IMR-90 (cell line): ENCODE measurements around the gene SLC7A7. TPM values are rescaled to one million over a fixed set of nuclear protein-coding genes. Genes with fewer than 3 reads are reported as not detected.

Source experiments
- ATAC-seq: fragments of 200-7000 bp; cut with Tn5 transposase; 2 replicates; pipeline ENCODE4 v1.9.1; 2020; ENCODE audit warnings: low read depth, mild to moderate bottlenecking, moderate library complexity
- BruUV-seq: library from RNA; stranded (reverse); fragments of 400-500 nt; replicated peaks from 2 replicates; lab custom pipeline; 2021; lab: Mats Ljungman, UMichigan
- CTCF ChIA-PET: fragments of 300-600 bp; formaldehyde crosslinking; extraction: SDS; loops from one replicate; lab custom pipeline; 2021; ENCODE audit warnings: antibody characterized with exemption; lab: Yijun Ruan, JAX
- POLR2A ChIA-PET: fragments of 300-600 bp; sonication (Branson Sonifier 250); formaldehyde crosslinking; loops from one replicate; lab custom pipeline; 2022; ENCODE audit warnings: antibody characterized with exemption; ENCODE audit not compliant: unreplicated experiment; lab: Charles Lee
- DNase-seq: peaks from one replicate; pipeline ENCODE4 v3.0.0; 2013
- H2AFZ ChIP-seq: replicated peaks from 2 replicates; pipeline ENCODE3; 2013; ENCODE audit warnings: low read length, mild to moderate bottlenecking; ENCODE audit not compliant: poor library complexity
- H2AK5ac ChIP-seq: 2 replicates; pipeline ENCODE4 v1.6.1; 2013; ENCODE audit warnings: low read depth, low read length, inconsistent platforms
- H2AK9ac ChIP-seq: replicated peaks from 2 replicates; pipeline ENCODE3; 2013; ENCODE audit warnings: mild to moderate bottlenecking, low read depth, low read length, moderate library complexity; ENCODE audit not compliant: poor library complexity
- H2BK120ac ChIP-seq: 2 replicates; pipeline ENCODE4 v1.6.1; 2013; ENCODE audit warnings: low read depth, low read length, inconsistent platforms
- H2BK15ac ChIP-seq: 3 replicates; pipeline ENCODE4 v1.6.1; 2013; ENCODE audit warnings: low read depth, low read length, inconsistent platforms
- H2BK20ac ChIP-seq: 2 replicates; pipeline ENCODE4 v1.6.1; 2013; ENCODE audit warnings: low read depth, mild to moderate bottlenecking, inconsistent platforms, low read length, moderate library complexity
- H2BK5ac ChIP-seq: 2 replicates; pipeline ENCODE4 v1.6.1; 2013; ENCODE audit warnings: mild to moderate bottlenecking, low read depth, low read length, inconsistent platforms; ENCODE audit not compliant: poor library complexity, severe bottlenecking
- H3K14ac ChIP-seq: replicated peaks from 2 replicates; pipeline ENCODE4 v1.6.1; 2013; ENCODE audit warnings: low read depth, low read length, inconsistent platforms
- H3K18ac ChIP-seq: 2 replicates; pipeline ENCODE4 v1.6.1; 2013; ENCODE audit warnings: low read depth, low read length, control low read depth
- H3K23ac ChIP-seq: 2 replicates; pipeline ENCODE4 v1.6.1; 2013; ENCODE audit warnings: low read depth, low read length, inconsistent platforms
- H3K27ac ChIP-seq: 2 replicates; pipeline ENCODE4 v1.5.1; 2013; ENCODE audit warnings: mild to moderate bottlenecking, control low read depth, low read length; ENCODE audit not compliant: insufficient read depth
- H3K27me3 ChIP-seq: 2 replicates; pipeline ENCODE4 v1.6.1; 2013; ENCODE audit warnings: low read length; ENCODE audit not compliant: control insufficient read depth, insufficient read depth
- H3K36me3 ChIP-seq: 2 replicates; pipeline ENCODE4 v1.6.1; 2013; ENCODE audit warnings: low read length, mixed read lengths; ENCODE audit not compliant: control insufficient read depth, insufficient read depth
- H3K4ac ChIP-seq: 2 replicates; pipeline ENCODE4 v1.6.1; 2013; ENCODE audit warnings: low read depth, low read length, inconsistent platforms
- H3K4me1 ChIP-seq: 2 replicates; pipeline ENCODE4 v1.6.1; 2013; ENCODE audit warnings: low read length, mixed read lengths; ENCODE audit not compliant: control insufficient read depth, insufficient read depth
- H3K4me2 ChIP-seq: 2 replicates; pipeline ENCODE4 v1.6.1; 2013; ENCODE audit warnings: low read depth, mild to moderate bottlenecking, control low read depth, low read length, moderate library complexity
- H3K4me3 ChIP-seq: 2 replicates; pipeline ENCODE4 v1.5.1; 2013; ENCODE audit warnings: low read depth, mild to moderate bottlenecking, control low read depth, low read length, moderate library complexity; ENCODE audit not compliant: insufficient read depth
- H3K56ac ChIP-seq: 2 replicates; pipeline ENCODE4 v1.6.1; 2013; ENCODE audit warnings: low read length, inconsistent platforms; ENCODE audit not compliant: insufficient read depth; ENCODE audit errors: extremely low read depth
- H3K79me1 ChIP-seq, 2 experiments: 2 replicates each; pipeline ENCODE4 v1.6.1; 2013; ENCODE audit warnings: low read length in 2 of 2, inconsistent platforms in 1 of 2, low read depth in 1 of 2
- H3K9ac ChIP-seq: 2 replicates; pipeline ENCODE4 v1.6.1; 2013; ENCODE audit warnings: low read depth, low read length, control low read depth
- H3K9me1 ChIP-seq: 2 replicates; pipeline ENCODE4 v1.6.1; 2013; ENCODE audit warnings: low read length, inconsistent platforms; ENCODE audit not compliant: insufficient read depth
- H3K9me3 ChIP-seq: 2 replicates; pipeline ENCODE4 v1.6.1; 2013; ENCODE audit warnings: low read length; ENCODE audit not compliant: control insufficient read depth, insufficient read depth
- H4K20me1 ChIP-seq: 2 replicates; pipeline ENCODE4 v1.6.1; 2013; ENCODE audit warnings: low read length, inconsistent platforms; ENCODE audit not compliant: insufficient read depth
- H4K5ac ChIP-seq: 2 replicates; pipeline ENCODE4 v1.6.1; 2013; ENCODE audit warnings: mild to moderate bottlenecking, low read depth, low read length, control low read depth
- H4K8ac ChIP-seq, 2 experiments: 2 replicates each; pipeline ENCODE4 v1.6.1; 2013; ENCODE audit warnings: low read depth in 2 of 2, low read length in 2 of 2, control low read depth in 1 of 2, inconsistent platforms in 1 of 2
- H4K91ac ChIP-seq: 2 replicates; pipeline ENCODE4 v1.6.1; 2013; ENCODE audit warnings: low read depth, low read length, inconsistent platforms; ENCODE audit not compliant: insufficient read depth
- BHLHE40 ChIP-seq: fragments of 150-350 bp; IDR thresholded peaks from 2 replicates; pipeline ENCODE4 v1.6.1; 2016; ENCODE audit warnings: mild to moderate bottlenecking, low read depth, low read length
- CHD1 ChIP-seq: IDR thresholded peaks from 2 replicates; pipeline ENCODE4 v1.6.1; 2012; ENCODE audit warnings: low read depth, low read length, improper control_type of control experiment
- MAFK ChIP-seq: IDR thresholded peaks from 2 replicates; pipeline ENCODE4 v1.6.1; 2012; ENCODE audit warnings: low read depth, low read length, improper control_type of control experiment
- MXI1 ChIP-seq: IDR thresholded peaks from 2 replicates; pipeline ENCODE4 v1.6.1; 2012; ENCODE audit warnings: low read depth, mild to moderate bottlenecking, low read length, moderate library complexity, borderline replicate concordance
- NFE2L2 ChIP-seq: fragments of 150-350 bp; IDR thresholded peaks from 2 replicates; pipeline ENCODE4 v1.6.1; 2016; ENCODE audit warnings: low read depth, mild to moderate bottlenecking, low read length
- POLR2A ChIP-seq: IDR thresholded peaks from 2 replicates; pipeline ENCODE4 v1.6.1; 2012; ENCODE audit warnings: mild to moderate bottlenecking, low read depth, low read length
- RAD21 ChIP-seq: IDR thresholded peaks from 2 replicates; pipeline ENCODE4 v1.6.1; 2012; ENCODE audit warnings: low read length, improper control_type of control experiment
- RCOR1 ChIP-seq: IDR thresholded peaks from 2 replicates; pipeline ENCODE4 v1.6.1; 2012; ENCODE audit warnings: mild to moderate bottlenecking, low read length, improper control_type of control experiment; ENCODE audit not compliant: insufficient replicate concordance
- RFX5 ChIP-seq: IDR thresholded peaks from 2 replicates; pipeline ENCODE4 v1.8.0; 2012; ENCODE audit warnings: low read depth, mild to moderate bottlenecking, low read length, moderate library complexity
- SMC3 ChIP-seq: fragments of 150-350 bp; IDR thresholded peaks from 2 replicates; pipeline ENCODE4 v1.6.1; 2016; ENCODE audit warnings: low read depth, mild to moderate bottlenecking, antibody characterized with exemption, low read length, moderate library complexity
- WGBS, 2 experiments: methylation state at CpG; one replicate each; pipeline versions ENCODE4 v1.1.5 to v1.1.7; 2013; ENCODE audit warnings: missing lambda C conversion rate in 2 of 2; ENCODE audit not compliant: insufficient read length in 1 of 2; ENCODE audit errors: extremely low coverage in 2 of 2; 5-methylcytosine and 5-hydroxymethylcytosine counted together
- dilution Hi-C: fragments of 300-500 bp; cut with HindIII; formaldehyde crosslinking; loops from one replicate; pipeline ENCODE4 v1.14.3; 2018; ENCODE audit warnings: low sequenced_read_pairs; ENCODE audit not compliant: unreplicated experiment
- in situ Hi-C: fragments of 300-500 bp; cut with MboI; formaldehyde crosslinking; loops from 3 replicates; pipeline ENCODE4 v1.14.3; 2019; ENCODE audit warnings: low sequenced_read_pairs, inconsistent platforms, mixed read lengths
- intact Hi-C: fragments of 100-400 bp; cut with micrococcal nuclease; formaldehyde crosslinking; loops from 2 replicates; pipeline ENCODE4 v1.10.0; 2022
- polyA plus RNA-seq, 3 experiments: library from polyadenylated mRNA; depleted of rRNA; stranded (reverse); fragments of >200 nt; gene quantifications; 2 replicates each; pipeline ENCODE4 v1.2.3, GENCODE V29; 2012; ENCODE audit warnings: low replicate concordance in 1 of 3
- total RNA-seq: library from RNA; depleted of rRNA; stranded (reverse); fragments of >200 nt; gene quantifications from 2 replicates; pipeline ENCODE4 v1.2.3, GENCODE V29; 2012
- TF ChIP-seq, protein P1 (sequence below): fragments of 150-350 bp; IDR thresholded peaks from 2 replicates; pipeline ENCODE4 v1.6.1; 2016; ENCODE audit warnings: low read depth, mild to moderate bottlenecking, low read length, moderate library complexity, borderline replicate concordance
- TF ChIP-seq, protein P2 (sequence below): conservative IDR thresholded peaks from 2 replicates; pipeline ENCODE4 v1.5.1; 2012; ENCODE audit warnings: mild to moderate bottlenecking, low read depth, low read length, improper control_type of control experiment

The SLC7A7 gene
- total and polyA plus RNA-seq, 2 of the 4 experiments (the other 2 are of a cell fraction) = 1.8 to 2.0 TPM

DNA sequence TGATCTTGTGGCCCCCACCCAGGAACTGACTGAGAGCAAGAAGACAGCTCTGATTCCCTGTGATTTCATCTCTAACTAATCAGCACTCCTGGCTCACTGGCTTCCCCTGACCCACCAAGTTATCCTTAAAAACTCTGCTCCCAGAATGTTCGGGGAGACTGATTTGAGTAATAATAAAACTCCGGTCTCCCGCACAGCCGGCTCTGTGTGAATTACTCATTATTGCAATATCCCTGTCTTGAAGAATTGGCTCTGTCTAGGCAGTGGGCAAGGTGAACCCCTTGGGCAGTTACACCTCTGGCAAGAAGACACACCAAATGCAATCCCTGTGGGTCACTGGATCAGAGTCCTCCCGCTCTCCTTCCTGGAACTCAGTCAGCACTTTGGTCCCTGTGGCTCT is 21.3 kb downstream of the SLC7A7 start:
- H3K27me3 ChIP-seq = peaks cover 12% of the 10 kb centered on the region
- no peak overlapping the region for H3K18ac ChIP-seq
- H3K4me1 ChIP-seq = no peaks in the 10 kb centered on the region
- no peak overlapping the region for H4K91ac ChIP-seq
- no peak overlapping the region for H3K4me2 ChIP-seq
- H3K23ac ChIP-seq = peak overlapping the region; percentile 49; the same call in 1 of the 2 replicates
- DNase-seq (no peak), ATAC-seq (no peak)
- H2AK5ac ChIP-seq = no peak overlapping the region
- no peak overlapping the region for H4K5ac ChIP-seq
- no peak overlapping the region for H3K14ac ChIP-seq
- in situ Hi-C loops (no loop called here), intact Hi-C loops (no loop called here), dilution Hi-C loops (no loop called here)
- TF ChIP-seq, protein P1, sequence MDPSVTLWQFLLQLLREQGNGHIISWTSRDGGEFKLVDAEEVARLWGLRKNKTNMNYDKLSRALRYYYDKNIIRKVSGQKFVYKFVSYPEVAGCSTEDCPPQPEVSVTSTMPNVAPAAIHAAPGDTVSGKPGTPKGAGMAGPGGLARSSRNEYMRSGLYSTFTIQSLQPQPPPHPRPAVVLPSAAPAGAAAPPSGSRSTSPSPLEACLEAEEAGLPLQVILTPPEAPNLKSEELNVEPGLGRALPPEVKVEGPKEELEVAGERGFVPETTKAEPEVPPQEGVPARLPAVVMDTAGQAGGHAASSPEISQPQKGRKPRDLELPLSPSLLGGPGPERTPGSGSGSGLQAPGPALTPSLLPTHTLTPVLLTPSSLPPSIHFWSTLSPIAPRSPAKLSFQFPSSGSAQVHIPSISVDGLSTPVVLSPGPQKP = no peak
- TF ChIP-seq CHD1 (no peak), MXI1 (no peak), NFE2L2 (no peak), MAFK (no peak), RFX5 (no peak), SMC3 (no peak), BHLHE40 (no peak), POLR2A (no peak), RAD21 (no peak), RCOR1 (no peak)
- TF ChIP-seq, protein P2, sequence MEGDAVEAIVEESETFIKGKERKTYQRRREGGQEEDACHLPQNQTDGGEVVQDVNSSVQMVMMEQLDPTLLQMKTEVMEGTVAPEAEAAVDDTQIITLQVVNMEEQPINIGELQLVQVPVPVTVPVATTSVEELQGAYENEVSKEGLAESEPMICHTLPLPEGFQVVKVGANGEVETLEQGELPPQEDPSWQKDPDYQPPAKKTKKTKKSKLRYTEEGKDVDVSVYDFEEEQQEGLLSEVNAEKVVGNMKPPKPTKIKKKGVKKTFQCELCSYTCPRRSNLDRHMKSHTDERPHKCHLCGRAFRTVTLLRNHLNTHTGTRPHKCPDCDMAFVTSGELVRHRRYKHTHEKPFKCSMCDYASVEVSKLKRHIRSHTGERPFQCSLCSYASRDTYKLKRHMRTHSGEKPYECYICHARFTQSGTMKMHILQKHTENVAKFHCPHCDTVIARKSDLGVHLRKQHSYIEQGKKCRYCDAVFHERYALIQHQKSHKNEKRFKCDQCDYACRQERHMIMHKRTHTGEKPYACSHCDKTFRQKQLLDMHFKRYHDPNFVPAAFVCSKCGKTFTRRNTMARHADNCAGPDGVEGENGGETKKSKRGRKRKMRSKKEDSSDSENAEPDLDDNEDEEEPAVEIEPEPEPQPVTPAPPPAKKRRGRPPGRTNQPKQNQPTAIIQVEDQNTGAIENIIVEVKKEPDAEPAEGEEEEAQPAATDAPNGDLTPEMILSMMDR = no peak
- no peak overlapping the region for H3K4ac ChIP-seq
- no TSS peak for BruUV-seq
- no peaks in the 10 kb centered on the region for H3K79me1 ChIP-seq
- no peak overlapping the region for H2BK5ac ChIP-seq
- H2BK20ac ChIP-seq = no peak overlapping the region
- no peaks in the 10 kb centered on the region for H4K20me1 ChIP-seq
- H3K9me3 ChIP-seq = no peaks in the 10 kb centered on the region
- no peak overlapping the region for H4K8ac ChIP-seq
- no peak overlapping the region for H2BK15ac ChIP-seq
- POLR2A ChIA-PET = no interaction called here
- no peaks in the 10 kb centered on the region for H3K36me3 ChIP-seq
- H2AK9ac ChIP-seq = no peak overlapping the region
- CTCF ChIA-PET = no interaction called here
- H3K56ac ChIP-seq = no peak overlapping the region
- no CpG with 5 or more reads among the region's 5 CpGs for WGBS, 2 experiments
- H3K9me1 ChIP-seq = peaks cover 4% of the 10 kb centered on the region; the same call in 1 of the 2 replicates
- no peak overlapping the region for H3K9ac ChIP-seq
- no peak overlapping the region for H3K4me3 ChIP-seq
- H3K27ac ChIP-seq = no peak overlapping the region
- no peak overlapping the region for H2AFZ ChIP-seq
- no peak overlapping the region for H2BK120ac ChIP-seq
